GM12892 (cell line): Measurements from ENCODE around the gene LTBP4.

ENCODE experiments used
- DNase-seq: peaks from one replicate; pipeline ENCODE4 v3.0.0; 2011; ENCODE audit not compliant: insufficient read length
- FAIRE-seq: peaks from 2 replicates; lab custom pipeline; 2011; peaks lifted over from hg19 to GRCh38; lab: Jason Lieb, UNC
- POLR2A ChIP-seq: IDR thresholded peaks from 2 replicates; pipeline ENCODE4 v1.6.1; 2011; ENCODE audit warnings: low read depth, low read length, control low read depth
- POLR2AphosphoS5 ChIP-seq: IDR thresholded peaks from 2 replicates; pipeline ENCODE4 v1.6.1; 2011; ENCODE audit warnings: low read depth, low read length, control low read depth
- TAF1 ChIP-seq: IDR thresholded peaks from 2 replicates; pipeline ENCODE4 v1.6.1; 2011; ENCODE audit warnings: low read depth, mild to moderate bottlenecking, control low read depth, low read length, borderline replicate concordance

The LTBP4 gene

GRCh38 chr19:40627486-40628279 lies 26.5 kb downstream of the LTBP4 start:
- FAIRE-seq = no peak
- no peak for DNase-seq
- TF ChIP-seq POLR2AphosphoS5 = no peak
- TF ChIP-seq TAF1 = no peak
- no peak for TF ChIP-seq POLR2A

GRCh38 chr19:40629346-40629745 lies 28.2 kb downstream of the LTBP4 start:
- no peak for DNase-seq
- FAIRE-seq = no peak
- no peak for TF ChIP-seq TAF1
- TF ChIP-seq POLR2A = no peak
- TF ChIP-seq POLR2AphosphoS5 = no peak

GRCh38 chr19:40630571-40631160 lies 29.5 kb downstream of the LTBP4 start:
- no peak for FAIRE-seq
- no peak for TF ChIP-seq POLR2AphosphoS5
- TF ChIP-seq POLR2A = no peak
- no peak for TF ChIP-seq TAF1
- DNase-seq = no peak

- no peak for FAIRE-seq
- no peak for DNase-seq
- TF ChIP-seq POLR2AphosphoS5 = no peak
- no peak for TF ChIP-seq TAF1
- no peak for TF ChIP-seq POLR2A
Measured at GRCh38 chr19:40632311-40633036, 31.3 kb downstream of the LTBP4 start.

GRCh38 chr19:40633207-40633606 lies 32.0 kb downstream of the LTBP4 start:
- DNase-seq (no peak), FAIRE-seq (no peak)
- TF ChIP-seq POLR2A (no peak), POLR2AphosphoS5 (no peak), TAF1 (no peak)

- FAIRE-seq (no peak), DNase-seq (no peak)
- TF ChIP-seq POLR2A = no peak
- TF ChIP-seq TAF1 = no peak
- no peak for TF ChIP-seq POLR2AphosphoS5
Measured at GRCh38 chr19:40638327-40638726, 37.2 kb downstream of the LTBP4 start.

GRCh38 chr19:40639638-40639982 lies 38.4 kb downstream of the LTBP4 start:
- TF ChIP-seq POLR2AphosphoS5 (no peak), POLR2A (no peak)
- FAIRE-seq (no peak), DNase-seq (no peak)

GRCh38 chr19:40640744-40641143 lies 39.6 kb downstream of the LTBP4 start:
- no peak for TF ChIP-seq POLR2AphosphoS5
- no peak for TF ChIP-seq POLR2A
- TF ChIP-seq TAF1 = no peak
- FAIRE-seq = no peak

GRCh38 chr19:40641281-40641680 lies 40.1 kb downstream of the LTBP4 start:
- no peak for DNase-seq
- TF ChIP-seq TAF1 = no peak
- no peak for TF ChIP-seq POLR2A
- no peak for TF ChIP-seq POLR2AphosphoS5
- FAIRE-seq = no peak

More at GRCh38 chr19:40640744-40641143, 39.6 kb downstream of the LTBP4 start:
- no peak for DNase-seq

- no peak for FAIRE-seq
- TF ChIP-seq TAF1 (no peak), POLR2AphosphoS5 (no peak)
- no peak for DNase-seq
Measured at GRCh38 chr19:40642051-40642706, 41.0 kb downstream of the LTBP4 start.

- FAIRE-seq (no peak), DNase-seq (no peak)
- TF ChIP-seq TAF1 (no peak), POLR2AphosphoS5 (no peak), POLR2A (no peak)
Measured at GRCh38 chr19:40642757-40643305, 41.7 kb downstream of the LTBP4 start.
